NAMALWA (cell line): ENCODE results near the gene SCUBE2.

Experiments
- DNase-seq: peaks from one replicate; pipeline ENCODE4 v3.0.0-alpha.2; 2015; ENCODE audit warnings: low spot score

Gene SCUBE2

GRCh38 chr11:9073466-9074225, 17.8 kb downstream of the SCUBE2 start:
- DNase-seq = no peak

GRCh38 chr11:9072626-9073176, 18.7 kb downstream of the SCUBE2 start:
- no peak for DNase-seq

GRCh38 chr11:9071692-9072091, 19.7 kb downstream of the SCUBE2 start:
- DNase-seq = no peak

GRCh38 chr11:9070749-9071491, 20.5 kb downstream of the SCUBE2 start:
- no peak for DNase-seq

- DNase-seq = no peak
Measured at GRCh38 chr11:9069862-9070470, 21.4 kb downstream of the SCUBE2 start.

- no peak for DNase-seq
Measured at GRCh38 chr11:9069256-9069655, 22.1 kb downstream of the SCUBE2 start.

GRCh38 chr11:9066433-9066925, 24.9 kb downstream of the SCUBE2 start:
- no peak for DNase-seq

GRCh38 chr11:9065607-9066432, 25.6 kb downstream of the SCUBE2 start:
- no peak for DNase-seq

GRCh38 chr11:9061807-9062206, 29.6 kb downstream of the SCUBE2 start:
- DNase-seq = no peak

GRCh38 chr11:9060700-9061111, 30.7 kb downstream of the SCUBE2 start:
- peak; percentile 47 for DNase-seq

- DNase-seq = no peak
Measured at GRCh38 chr11:9059406-9059805, 32.0 kb downstream of the SCUBE2 start.

- no peak for DNase-seq
Measured at GRCh38 chr11:9057888-9058287, 33.5 kb downstream of the SCUBE2 start.

- no peak for DNase-seq
Measured at GRCh38 chr11:9057007-9057406, 34.4 kb downstream of the SCUBE2 start.

GRCh38 chr11:9056467-9056866, 34.9 kb downstream of the SCUBE2 start:
- DNase-seq = no peak

GRCh38 chr11:9053316-9054035, 37.9 kb downstream of the SCUBE2 start:
- no peak for DNase-seq

- no peak for DNase-seq
Measured at GRCh38 chr11:9052316-9052715, 39.1 kb downstream of the SCUBE2 start.

- DNase-seq = no peak
Measured at GRCh38 chr11:9049959-9050358, 41.4 kb downstream of the SCUBE2 start.

- no peak for DNase-seq
Measured at GRCh38 chr11:9047964-9048523, 43.4 kb downstream of the SCUBE2 start.

GRCh38 chr11:9046481-9046880, 44.9 kb downstream of the SCUBE2 start:
- DNase-seq = no peak

GRCh38 chr11:9042488-9042887, 48.9 kb downstream of the SCUBE2 start:
- DNase-seq = no peak

GRCh38 chr11:9041747-9042146, 49.7 kb downstream of the SCUBE2 start:
- no peak for DNase-seq
